GM12878 (cell line): ENCODE data around the gene SIGMAR1. TPM values are rescaled to one million over a fixed set of nuclear protein-coding genes. Genes with fewer than 3 reads are reported as not detected.

ENCODE experiments used
- ATAC-seq: fragments of 200-7000 bp; cut with Tn5 transposase; 3 replicates; pipeline ENCODE4 v1.9.1; 2020; ENCODE audit warnings: mild to moderate bottlenecking, moderate library complexity
- BruUV-seq: library from RNA; stranded (reverse); fragments of 400-500 nt; replicated peaks from 2 replicates; lab custom pipeline; 2021; lab: Mats Ljungman, UMichigan
- CTCF ChIA-PET: fragments of 300-600 bp; sonication (Branson Sonifier 250); formaldehyde crosslinking; extraction: SDS; loops from one replicate; lab custom pipeline; 2021; ENCODE audit warnings: inconsistent platforms; lab: Yijun Ruan, JAX
- POLR2A ChIA-PET: fragments of 350-600 bp; formaldehyde crosslinking; extraction: SDS; loops from one replicate; lab custom pipeline; 2021; ENCODE audit warnings: inconsistent platforms; lab: Charles Lee
- RAD21 ChIA-PET: fragments of 300-600 bp; sonication (Branson Sonifier 250); formaldehyde crosslinking; loops from one replicate; lab custom pipeline; 2023; ENCODE audit warnings: antibody characterized with exemption; ENCODE audit not compliant: unreplicated experiment; lab: Charles Lee
- SMC1A ChIA-PET: fragments of 300-600 bp; sonication (Branson Sonifier 250); formaldehyde crosslinking; loops from one replicate; lab custom pipeline; 2023; ENCODE audit not compliant: unreplicated experiment, uncharacterized antibody; lab: Charles Lee
- DNase-seq: peaks from one replicate; pipeline ENCODE4 v3.0.0-alpha.2; 2011; ENCODE audit warnings: low read depth, low spot score
- FAIRE-seq: peaks from 3 replicates; lab custom pipeline; 2011; peaks lifted over from hg19 to GRCh38; lab: Jason Lieb, UNC
- H2AFZ ChIP-seq: 2 replicates; pipeline ENCODE4 v1.6.0; 2011; ENCODE audit warnings: low read depth, low read length, control low read depth; ENCODE audit not compliant: control insufficient read depth
- H3K27ac ChIP-seq: 2 replicates; pipeline ENCODE4 v1.5.1; 2011; ENCODE audit warnings: control low read depth; ENCODE audit not compliant: control insufficient read depth, insufficient read depth
- H3K27me3 ChIP-seq, 2 experiments: replicated peaks in 1 of 2; 2 replicates each; pipeline versions ENCODE4 v1.6.0 to v1.6.1; 2011; ENCODE audit warnings: low read length in 1 of 2; ENCODE audit not compliant: control insufficient read depth in 2 of 2, insufficient read depth in 2 of 2
- H3K36me3 ChIP-seq, 2 experiments: 2 replicates each; pipeline ENCODE4 v1.5.1; 2011; ENCODE audit warnings: low read length in 1 of 2; ENCODE audit not compliant: control insufficient read depth in 2 of 2, insufficient read depth in 2 of 2
- H3K4me1 ChIP-seq: 2 replicates; pipeline ENCODE4 v1.6.1; 2011; ENCODE audit warnings: mild to moderate bottlenecking, low read length, moderate library complexity, mixed read lengths; ENCODE audit not compliant: control insufficient read depth, insufficient read depth
- H3K4me2 ChIP-seq: 2 replicates; pipeline ENCODE4 v1.6.0; 2011; ENCODE audit warnings: control low read depth; ENCODE audit not compliant: control insufficient read depth, insufficient read depth
- H3K4me3 ChIP-seq: fragments of 200-600 bp; sonication (generic); 2 replicates; pipeline ENCODE4 v1.5.1; 2016
- H3K79me2 ChIP-seq: 2 replicates; pipeline ENCODE4 v1.6.0; 2011; ENCODE audit warnings: low read length; ENCODE audit not compliant: control insufficient read depth, insufficient read depth
- H3K9ac ChIP-seq: 2 replicates; pipeline ENCODE4 v1.8.0; 2011; ENCODE audit warnings: low read length, control low read depth, mixed read lengths; ENCODE audit not compliant: control insufficient read depth, insufficient read depth
- H3K9me3 ChIP-seq: replicated peaks from 3 replicates; pipeline ENCODE4 v1.5.1; 2011; ENCODE audit warnings: mild to moderate bottlenecking, low read length; ENCODE audit not compliant: control insufficient read depth, insufficient read depth
- H4K20me1 ChIP-seq: 2 replicates; pipeline ENCODE4 v1.6.0; 2011; ENCODE audit not compliant: control insufficient read depth, insufficient read depth
- BCLAF1 ChIP-seq: fragments of 450-650 bp; IDR thresholded peaks from 2 replicates; pipeline ENCODE4 v1.6.1; 2017; ENCODE audit warnings: antibody characterized with exemption, mild to moderate bottlenecking, moderate library complexity
- CTCF ChIP-seq, 3 experiments: IDR thresholded peaks in 2 of 3; conservative IDR thresholded peaks in 1 of 3; 2 replicates each; pipeline ENCODE4 v1.5.1; 2011; ENCODE audit warnings: low read depth in 3 of 3, low read length in 3 of 3, mild to moderate bottlenecking in 3 of 3, control low read depth in 2 of 3, moderate library complexity in 2 of 3, inconsistent platforms in 1 of 3, mixed read lengths in 1 of 3; ENCODE audit not compliant: control insufficient read depth in 2 of 3, insufficient read depth in 1 of 3; ENCODE audit errors: extremely low read depth in 1 of 3
- GABPA ChIP-seq: IDR thresholded peaks from 2 replicates; pipeline ENCODE4 v1.6.1; 2014; ENCODE audit warnings: antibody characterized with exemption, low read depth, mild to moderate bottlenecking, inconsistent platforms
- LARP7 ChIP-seq: fragments of 450-650 bp; IDR thresholded peaks from 2 replicates; pipeline ENCODE4 v1.6.1; 2017; ENCODE audit warnings: mild to moderate bottlenecking
- PRDM15 ChIP-seq: fragments of 450-650 bp; formaldehyde crosslinking; IDR thresholded peaks from 2 replicates; pipeline ENCODE4 v1.4.0; 2020; ENCODE audit warnings: mild to moderate bottlenecking, moderate library complexity
- RAD21 ChIP-seq: IDR thresholded peaks from 2 replicates; pipeline ENCODE4 v1.6.1; 2011; ENCODE audit warnings: mild to moderate bottlenecking, low read depth, low read length, moderate library complexity; ENCODE audit not compliant: insufficient read depth
- SMARCA5 ChIP-seq: fragments of 450-650 bp; IDR thresholded peaks from 2 replicates; pipeline ENCODE4 v1.6.1; 2017; ENCODE audit warnings: mild to moderate bottlenecking
- SMC3 ChIP-seq: IDR thresholded peaks from 2 replicates; pipeline ENCODE4 v1.6.1; 2011; ENCODE audit warnings: low read length, improper control_type of control experiment, borderline replicate concordance
- WGBS: methylation state at CpG from one replicate; pipeline ENCODE4 v1.1.6; 2016; ENCODE audit warnings: low lambda C conversion rate; ENCODE audit not compliant: insufficient replicate concordance, insufficient coverage; ENCODE audit errors: missing lambda C conversion rate; 5-methylcytosine and 5-hydroxymethylcytosine counted together
- in situ Hi-C: fragments of 300-500 bp; cut with MboI; formaldehyde crosslinking; loops from 9 replicates; pipeline ENCODE4 v1.14.3; 2018; ENCODE audit warnings: mixed read lengths
- intact Hi-C: fragments of 100-400 bp; cut with micrococcal nuclease; formaldehyde crosslinking; loops from one replicate; pipeline ENCODE4 v1.14.2; 2022; ENCODE audit not compliant: unreplicated experiment
- polyA plus RNA-seq, 11 experiments: library from polyadenylated mRNA; depleted of rRNA in 4 of 11; unstranded in 6 of 11; stranded (reverse) in 5 of 11; fragments of >200 nt; fragmentation: Nextera tagmentation in 4 of 11; fragmentation: Illumina TruSeq in 1 of 11; extraction: Ambion mirVana in 4 of 11; extraction: Trizol in 1 of 11; gene quantifications; 1 replicate in 1 of 11; 2 replicates in 10 of 11; pipeline versions ENCODE4 v1.2.1 to v1.2.3, GENCODE V29; 2011 to 2016; ENCODE audit warnings: inconsistent platforms in 2 of 11, missing spikeins in 2 of 11, low read depth in 1 of 11
- total RNA-seq, 4 experiments: library from RNA; depleted of rRNA in 3 of 4; stranded (reverse); fragments of >200 nt in 3 of 4; fragmentation: Illumina TruSeq in 1 of 4; extraction: Trizol in 1 of 4; gene quantifications; 2 replicates each; pipeline versions ENCODE4 v1.2.1 to v1.2.3, GENCODE V29; 2013 to 2021

Gene SIGMAR1
- total and polyA plus RNA-seq, 10 of the 15 experiments (the other 5 are each of a cell fraction or from before 2014, with no cell fraction given), result 7.1 to 133 (median 69.5) TPM

GRCh38 chr9:34665067-34665380 lies 27.4 kb upstream of the SIGMAR1 start (continued):
- TF ChIP-seq BCLAF1, result no peak

- H3K9me3 ChIP-seq, result no peaks in the 10 kb centered on the region; the same call in 2 of the 3 replicates
- SMC1A ChIA-PET, result interaction anchor here (1.1 kb wide), 1 partner anchor 20 kb away, joined by 3 read pairs; no protein-coding TSS in a partner anchor
- FAIRE-seq (peak; percentile 38), ATAC-seq (peak; percentile 83), DNase-seq (no peak)
- WGBS, result 1% methylated on average over 18 of the region's 18 CpGs
- H3K79me2 ChIP-seq, result no peaks in the 10 kb centered on the region
- 0 out of 2 replicates have a peak overlapping the region, but pooled peaks have one; percentile 20 for H3K9ac ChIP-seq
- H3K36me3 ChIP-seq, result no peaks in the 10 kb centered on the region
- H3K27me3 ChIP-seq, result no peaks in the 10 kb centered on the region
- CTCF ChIA-PET, result interaction anchor here (0.5 to 3.2 kb wide), 13 partner anchors 8 to 1620 kb away, joined by 3 to 23 read pairs (median 4); partner anchors contain the start of genes GALT and SIGMAR1
- H3K4me3 ChIP-seq, result peak overlapping the region; percentile 97
- in situ Hi-C loops, result no loop called here
- BruUV-seq, result no TSS peak
- H3K4me2 ChIP-seq, result peak overlapping the region; percentile 96
- H2AFZ ChIP-seq, result peak overlapping the region; percentile 87
- intact Hi-C loops, result no loop called here
- H3K4me1 ChIP-seq, result peaks cover 9% of the 10 kb centered on the region
- RAD21 ChIA-PET, result interaction anchor here (0.9 to 1.7 kb wide), 3 partner anchors 27 to 44 kb away, joined by 3 to 7 read pairs (median 5); partner anchors contain the start of genes DCTN3 and SIGMAR1
- TF ChIP-seq CTCF (IDR thresholded peaks at IDR 0.05 in 2 of 3, conservative IDR thresholded peaks at IDR 0.05 in 1 of 3; ENCODE audit: control insufficient read depth in 2 of 3, extremely low read depth in 1 of 3, insufficient read depth in 1 of 3, low read depth in 3 of 3, low read length in 3 of 3), result peak; percentile 83 to 98 (median 98)
- 0 out of 2 replicates have a peak, but pooled peaks have one; percentile 12 for TF ChIP-seq LARP7
- TF ChIP-seq SMARCA5, result peak; percentile 34; the same call in 1 of the 2 replicates
- no peak for TF ChIP-seq GABPA
- peak; percentile 37; the same call in 1 of the 2 replicates for TF ChIP-seq SMC3
- TF ChIP-seq PRDM15, result no peak
- peak; percentile 47 for TF ChIP-seq RAD21
- H3K27ac ChIP-seq, result no peak overlapping the region
- no peaks in the 10 kb centered on the region for H4K20me1 ChIP-seq
- POLR2A ChIA-PET, result interaction anchor here (0.6 to 1.4 kb wide), 2 partner anchors 44 to 407 kb away, joined by 3 to 5 read pairs; partner anchors contain the start of gene DCTN3
Measured at GRCh38 chr9:34664281-34665066, 26.9 kb upstream of the SIGMAR1 start.
